WTC11 (cell line): ENCODE results near the gene ARHGEF33. TPM values are rescaled to one million over a fixed set of nuclear protein-coding genes. Genes with fewer than 3 reads are reported as not detected.

Source experiments
- ATAC-seq: fragments of 200-7000 bp; cut with Tn5 transposase; 2 replicates; pipeline ENCODE4 v1.10.0; 2021; ENCODE audit warnings: mild to moderate bottlenecking, moderate library complexity
- CTCF ChIA-PET: fragments of 300-600 bp; sonication (Branson Sonifier 250); formaldehyde crosslinking; loops from one replicate; lab custom pipeline; 2021; ENCODE audit warnings: antibody characterized with exemption; lab: Charles Lee
- POLR2A ChIA-PET: fragments of 350-600 bp; sonication (Branson Sonifier 250); formaldehyde crosslinking; loops from one replicate; lab custom pipeline; 2021; ENCODE audit warnings: antibody characterized with exemption; lab: Charles Lee
- DNase-seq: peaks from one replicate; pipeline ENCODE4 v3.0.0; 2021; ENCODE audit warnings: low spot score
- H3K27ac Mint-ChIP-seq: 2 replicates; pipeline ENCODE4 v1.8.0; 2021; ENCODE audit warnings: mixed read lengths
- H3K27me3 Mint-ChIP-seq: 2 replicates; pipeline ENCODE4 v1.8.0; 2021; ENCODE audit warnings: low read depth, mild to moderate bottlenecking, moderate library complexity, mixed read lengths
- H3K36me3 Mint-ChIP-seq: 2 replicates; pipeline ENCODE4 v1.8.0; 2021; ENCODE audit warnings: mixed read lengths
- H3K4me1 Mint-ChIP-seq: 2 replicates; pipeline ENCODE4 v1.8.0; 2022; ENCODE audit warnings: mixed read lengths
- H3K4me3 Mint-ChIP-seq: 2 replicates; pipeline ENCODE4 v1.8.0; 2021; ENCODE audit warnings: mild to moderate bottlenecking, moderate library complexity, mixed read lengths
- H3K9me3 Mint-ChIP-seq: 2 replicates; pipeline ENCODE4 v1.8.0; 2021; ENCODE audit warnings: mixed read lengths
- ATF1 ChIP-seq: sonication (generic); formaldehyde crosslinking; IDR thresholded peaks from 2 replicates; pipeline ENCODE4 v1.8.1; 2023; ENCODE audit warnings: mild to moderate bottlenecking, moderate library complexity, missing genetic modification reagents
- CTCF ChIP-seq: fragments of 200-600 bp; IDR thresholded peaks from 2 replicates; pipeline ENCODE4 v1.8.0; 2022; ENCODE audit warnings: antibody characterized with exemption
- EMX1 ChIP-seq: fragments of 250-450 bp; sonication (Bioruptor Pico); IDR thresholded peaks from 2 replicates; pipeline ENCODE4 v1.8.0; 2021; ENCODE audit warnings: mild to moderate bottlenecking
- GABPB1 ChIP-seq: sonication (generic); formaldehyde crosslinking; IDR thresholded peaks from 2 replicates; pipeline ENCODE4 v1.8.1; 2023; ENCODE audit warnings: mild to moderate bottlenecking, missing genetic modification reagents
- HMGA2 ChIP-seq: fragments of 250-450 bp; sonication (Bioruptor Pico); IDR thresholded peaks from 2 replicates; pipeline ENCODE4 v1.4.0; 2021; ENCODE audit warnings: mild to moderate bottlenecking, moderate library complexity
- NR2C2 ChIP-seq: sonication (generic); formaldehyde crosslinking; IDR thresholded peaks from 2 replicates; pipeline ENCODE4 v1.8.0; 2022; ENCODE audit warnings: mild to moderate bottlenecking, missing genetic modification reagents
- OVOL2 ChIP-seq: fragments of 250-450 bp; sonication (Bioruptor Pico); IDR thresholded peaks from 2 replicates; pipeline ENCODE4 v1.9.0; 2021; ENCODE audit warnings: mild to moderate bottlenecking, borderline replicate concordance
- PRRX2 ChIP-seq: fragments of 250-450 bp; sonication (Bioruptor Pico); IDR thresholded peaks from 2 replicates; pipeline ENCODE4 v1.8.0; 2021; ENCODE audit warnings: mild to moderate bottlenecking
- RELA ChIP-seq: sonication (generic); formaldehyde crosslinking; IDR thresholded peaks from 2 replicates; pipeline ENCODE4 v1.8.1; 2022; ENCODE audit warnings: missing genetic modification reagents, mild to moderate bottlenecking, borderline replicate concordance
- SMAD4 ChIP-seq: sonication (generic); formaldehyde crosslinking; IDR thresholded peaks from 2 replicates; pipeline ENCODE4 v1.8.0; 2022; ENCODE audit warnings: mild to moderate bottlenecking, missing genetic modification reagents
- ZNF219 ChIP-seq: sonication (generic); formaldehyde crosslinking; IDR thresholded peaks from 2 replicates; pipeline ENCODE4 v1.8.0; 2023; ENCODE audit warnings: missing genetic modification reagents, mild to moderate bottlenecking, borderline replicate concordance
- ZNF263 ChIP-seq: sonication (generic); formaldehyde crosslinking; IDR thresholded peaks from 2 replicates; pipeline ENCODE4 v1.8.1; 2022; ENCODE audit warnings: low read depth, mild to moderate bottlenecking, moderate library complexity, missing genetic modification reagents
- ZNF425 ChIP-seq: fragments of 250-450 bp; sonication (Bioruptor Pico); conservative IDR thresholded peaks from 2 replicates; pipeline ENCODE4 v1.9.0; 2021; ENCODE audit warnings: mild to moderate bottlenecking
- ZNF532 ChIP-seq: fragments of 250-450 bp; sonication (Bioruptor Pico); IDR thresholded peaks from 2 replicates; pipeline ENCODE4 v1.9.0; 2021; ENCODE audit warnings: mild to moderate bottlenecking, borderline replicate concordance
- total RNA-seq: library from RNA; stranded (reverse); gene quantifications from 3 replicates; pipeline ENCODE4 v1.2.3, GENCODE V29; 2021

ARHGEF33 gene
- total RNA-seq, 1 experiment from 2014 or later = 0.42 TPM

- no peaks in the 10 kb centered on the region for H3K9me3 Mint-ChIP-seq
- no peak for DNase-seq
- CTCF ChIA-PET = interaction anchor here (2.3 to 4.1 kb wide), 5 partner anchors 70 to 283 kb away, joined by 12 to 121 read pairs (median 29); partner anchors contain the start of genes DHX57 and MORN2
- H3K27me3 Mint-ChIP-seq = peaks cover 2% of the 10 kb centered on the region; the same call in 1 of the 2 replicates
- H3K4me3 Mint-ChIP-seq = no peak overlapping the region
- TF ChIP-seq ZNF425 (CRISPR knock-in tag) (no peak), RELA (CRISPR knock-in tag) (no peak), PRRX2 (CRISPR knock-in tag) (no peak), ZNF263 (CRISPR knock-in tag) (no peak), GABPB1 (no peak), EMX1 (CRISPR knock-in tag) (no peak), ZNF532 (CRISPR knock-in tag) (no peak), SMAD4 (no peak), HMGA2 (CRISPR knock-in tag) (no peak), ZNF219 (CRISPR knock-in tag) (no peak), ATF1 (CRISPR knock-in tag) (no peak)
- TF ChIP-seq, all 79 proteins: peak for 0
- H3K27ac Mint-ChIP-seq = no peak overlapping the region
- ATAC-seq = no peak
- POLR2A ChIA-PET = no interaction called here
- peaks cover 31% of the 10 kb centered on the region for H3K4me1 Mint-ChIP-seq
- no peaks in the 10 kb centered on the region for H3K36me3 Mint-ChIP-seq
These were observed 56.2 kb downstream of the ARHGEF33 start for GRCh38 chr2:38945911-38946310.

GRCh38 chr2:38947241-38948239, 57.9 kb downstream of the ARHGEF33 start:
- TF ChIP-seq OVOL2 (no peak), GABPB1 (peak; percentile 13; the same call in 1 of the 2 replicates), CTCF (peak; percentile 53), NR2C2 (CRISPR knock-in tag) (no peak)
- Mint-ChIP-seq H3K36me3 (no peaks in the 10 kb centered on the region), H3K27me3 (peaks cover 2% of the 10 kb centered on the region; the same call in 1 of the 2 replicates), H3K9me3 (no peaks in the 10 kb centered on the region), H3K27ac (no peak overlapping the region), H3K4me3 (no peak overlapping the region), H3K4me1 (peaks cover 31% of the 10 kb centered on the region)
- ATAC-seq (peak; percentile 92), DNase-seq (peak; percentile 82)
- POLR2A ChIA-PET = interaction anchor here (1.1 kb wide), 2 partner anchors 173 to 196 kb away, joined by 3 to 7 read pairs; partner anchors contain the start of genes SOS1 and SRSF7
- CTCF ChIA-PET = interaction anchor here (0.5 to 4.1 kb wide), 80 partner anchors 8 to 790 kb away, joined by 3 to 121 read pairs (median 4); partner anchors contain the start of genes DHX57, MORN2 and SOS1
